GM12891 (cell line): ENCODE data around the gene COMMD10.

Source experiments
- POLR2A ChIP-seq: IDR thresholded peaks from 2 replicates; pipeline ENCODE4 v1.6.1; 2011; ENCODE audit warnings: low read depth, low read length, control low read depth
- POLR2AphosphoS5 ChIP-seq: IDR thresholded peaks from 2 replicates; pipeline ENCODE4 v1.6.1; 2011; ENCODE audit warnings: low read depth, low read length, control low read depth
- TAF1 ChIP-seq: IDR thresholded peaks from 2 replicates; pipeline ENCODE4 v1.6.1; 2011; ENCODE audit warnings: low read depth, low read length, control low read depth

GRCh38 chr5:116216246-116216645 is 131.4 kb downstream of the COMMD10 start:
- TF ChIP-seq POLR2A (no peak), TAF1 (no peak), POLR2AphosphoS5 (no peak)
